ENCODE measurements around the gene GRIA3.
"Not testable (repeated sequence)": the region's sequence is repeated elsewhere in the genome, so short reads cannot be mapped to it uniquely, and the experiment has no call there.

Gene GRIA3

DNA sequence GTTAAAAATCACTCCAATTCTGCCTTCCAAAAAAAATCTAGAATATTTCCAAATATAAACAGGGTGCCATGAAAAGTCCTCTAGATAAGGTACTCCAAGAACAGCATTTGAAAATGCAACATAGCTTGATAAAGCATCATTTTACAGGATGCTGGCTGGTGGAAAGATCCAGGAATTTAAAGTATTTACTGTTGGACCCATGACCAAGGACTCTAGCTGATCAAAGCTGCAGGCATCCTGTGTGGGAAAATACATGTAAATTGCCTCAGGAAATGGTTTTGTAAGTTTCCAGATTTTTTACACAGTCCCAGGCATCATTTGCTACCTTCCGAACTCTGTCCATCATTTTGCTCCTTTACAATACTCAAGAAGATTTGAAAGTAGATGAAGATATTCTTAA lies 164.4 kb downstream of the GRIA3 start:
- TF ChIP-seq, protein P1, sequence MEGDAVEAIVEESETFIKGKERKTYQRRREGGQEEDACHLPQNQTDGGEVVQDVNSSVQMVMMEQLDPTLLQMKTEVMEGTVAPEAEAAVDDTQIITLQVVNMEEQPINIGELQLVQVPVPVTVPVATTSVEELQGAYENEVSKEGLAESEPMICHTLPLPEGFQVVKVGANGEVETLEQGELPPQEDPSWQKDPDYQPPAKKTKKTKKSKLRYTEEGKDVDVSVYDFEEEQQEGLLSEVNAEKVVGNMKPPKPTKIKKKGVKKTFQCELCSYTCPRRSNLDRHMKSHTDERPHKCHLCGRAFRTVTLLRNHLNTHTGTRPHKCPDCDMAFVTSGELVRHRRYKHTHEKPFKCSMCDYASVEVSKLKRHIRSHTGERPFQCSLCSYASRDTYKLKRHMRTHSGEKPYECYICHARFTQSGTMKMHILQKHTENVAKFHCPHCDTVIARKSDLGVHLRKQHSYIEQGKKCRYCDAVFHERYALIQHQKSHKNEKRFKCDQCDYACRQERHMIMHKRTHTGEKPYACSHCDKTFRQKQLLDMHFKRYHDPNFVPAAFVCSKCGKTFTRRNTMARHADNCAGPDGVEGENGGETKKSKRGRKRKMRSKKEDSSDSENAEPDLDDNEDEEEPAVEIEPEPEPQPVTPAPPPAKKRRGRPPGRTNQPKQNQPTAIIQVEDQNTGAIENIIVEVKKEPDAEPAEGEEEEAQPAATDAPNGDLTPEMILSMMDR (IDR thresholded peaks at IDR 0.05; ENCODE audit: low read depth, low read length, missing control alignments) = no peak
- H3K4me3 ChIP-seq (ENCODE audit: low read depth, low read length) = no peak overlapping the region
- DNase-seq (ENCODE audit: low read depth) = no peak

DNA sequence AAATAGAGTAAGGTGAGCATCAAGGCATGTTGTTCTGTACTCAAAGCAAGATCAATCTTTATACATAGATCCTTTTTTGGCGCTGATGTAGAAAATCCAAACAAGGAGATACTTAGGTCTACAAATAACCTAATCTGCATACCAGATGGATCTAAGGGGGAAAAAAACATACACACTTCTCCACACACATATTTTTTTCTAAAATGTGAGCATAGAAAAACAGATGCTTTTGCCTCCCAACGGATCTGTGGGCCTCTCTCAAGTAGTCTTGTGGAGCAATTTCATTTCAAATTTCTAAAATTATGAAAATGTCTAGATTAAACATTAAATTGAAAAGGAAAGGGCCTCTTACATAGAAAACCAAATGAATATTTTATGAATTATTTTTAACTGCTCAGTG lies 166.1 kb downstream of the GRIA3 start:
- TF ChIP-seq, protein P1 (IDR thresholded peaks at IDR 0.05; ENCODE audit: low read depth, low read length, missing control alignments) = no peak
- no peak for DNase-seq (ENCODE audit: low read depth)
- H3K4me3 ChIP-seq (ENCODE audit: low read depth, low read length) = no peak overlapping the region

DNA sequence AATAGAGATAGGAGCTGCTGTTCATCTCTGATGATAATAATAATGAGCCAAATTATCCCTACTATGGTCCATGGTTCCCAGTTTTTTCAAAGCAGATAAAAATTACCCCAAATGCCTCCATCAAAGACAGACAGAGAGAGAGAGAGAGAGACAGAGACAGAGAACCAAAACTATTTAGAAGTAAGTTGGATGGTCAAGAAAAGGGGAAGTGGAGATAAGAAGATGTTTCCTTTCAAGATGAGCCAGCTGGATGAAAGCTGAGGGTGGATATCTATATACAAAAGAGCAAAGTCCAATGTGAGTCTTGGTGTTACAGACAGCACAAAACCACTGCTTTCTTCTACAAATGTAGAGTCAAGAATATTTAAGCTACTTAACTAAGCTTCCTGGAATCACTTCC lies 173.9 kb downstream of the GRIA3 start:
- DNase-seq (ENCODE audit: low read depth) = peak; percentile 18
- no peak overlapping the region for H3K4me3 ChIP-seq (ENCODE audit: low read depth, low read length)
- TF ChIP-seq, protein P1 (IDR thresholded peaks at IDR 0.05; ENCODE audit: low read depth, low read length, missing control alignments) = no peak

DNA sequence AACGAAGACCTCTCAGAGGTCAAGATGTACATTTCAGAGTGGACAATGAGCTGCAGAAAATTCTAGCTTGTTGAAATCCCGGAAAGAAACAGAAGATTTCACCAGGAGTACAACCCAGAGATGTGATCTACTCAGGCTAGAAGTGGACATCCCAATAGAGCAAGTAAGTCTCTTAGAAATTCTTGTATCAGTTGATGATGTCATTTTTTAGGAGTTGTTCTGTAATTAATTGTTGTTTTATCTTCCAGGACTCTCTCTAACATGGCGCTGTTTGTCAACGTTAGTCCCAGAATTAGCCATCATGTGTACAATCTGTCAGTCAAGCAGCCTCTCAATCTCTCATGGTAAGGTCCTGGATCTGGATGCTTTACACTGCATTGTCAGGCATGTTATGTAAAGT lies 174.4 kb downstream of the GRIA3 start:
- no peak for DNase-seq (ENCODE audit: low read depth)
- TF ChIP-seq, protein P1 (IDR thresholded peaks at IDR 0.05; ENCODE audit: low read depth, low read length, missing control alignments) = no peak

DNA sequence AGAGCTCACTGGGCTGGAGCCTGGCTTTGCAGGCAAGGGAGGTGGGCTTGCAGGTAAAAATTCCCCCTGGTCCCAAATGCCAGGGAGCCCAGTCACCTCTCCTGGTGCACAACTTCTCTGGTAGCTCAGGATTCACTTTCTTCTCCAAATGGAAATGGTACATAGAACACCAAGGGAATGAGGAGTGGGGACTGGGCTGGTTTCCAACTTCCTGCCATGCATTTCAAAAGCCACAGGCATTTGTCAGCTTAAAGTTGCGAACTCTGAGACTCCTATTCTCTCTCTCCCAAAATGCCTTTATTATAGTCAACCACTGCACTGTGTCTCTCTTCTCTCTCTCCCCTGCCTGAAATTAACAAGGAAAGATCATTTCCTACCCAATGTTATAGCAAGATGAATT lies 177.3 kb downstream of the GRIA3 start:
- TF ChIP-seq, protein P1 (IDR thresholded peaks at IDR 0.05; ENCODE audit: low read depth, low read length, missing control alignments) = no peak
- H3K4me3 ChIP-seq (ENCODE audit: low read depth, low read length) = no peak overlapping the region
- no peak for DNase-seq (ENCODE audit: low read depth)

More for the DNA sequence above, 174.4 kb downstream of the GRIA3 start:
- no peak overlapping the region for H3K4me3 ChIP-seq (ENCODE audit: low read depth, low read length)

DNA sequence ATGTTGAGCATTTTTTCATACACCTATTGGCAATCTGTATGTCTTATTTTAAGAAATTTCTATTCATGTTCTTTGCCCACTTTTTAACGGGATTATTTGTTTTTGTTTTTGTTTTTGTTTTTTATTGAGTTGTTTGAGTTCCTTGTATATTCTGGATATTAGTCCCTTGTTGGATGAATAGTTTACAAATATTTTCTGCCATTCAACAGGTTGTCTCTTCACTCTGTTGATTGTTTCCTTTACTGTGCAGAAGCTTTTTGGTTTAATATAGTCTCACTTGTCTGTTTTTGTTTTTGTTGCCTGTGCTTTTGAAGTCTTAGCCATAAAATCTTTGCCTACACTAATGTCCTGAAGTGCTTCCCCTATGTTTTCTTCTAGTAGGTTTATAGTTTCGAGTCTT lies 202.1 kb downstream of the GRIA3 start:
- not testable (repeated sequence) for DNase-seq (ENCODE audit: low read depth)

DNA sequence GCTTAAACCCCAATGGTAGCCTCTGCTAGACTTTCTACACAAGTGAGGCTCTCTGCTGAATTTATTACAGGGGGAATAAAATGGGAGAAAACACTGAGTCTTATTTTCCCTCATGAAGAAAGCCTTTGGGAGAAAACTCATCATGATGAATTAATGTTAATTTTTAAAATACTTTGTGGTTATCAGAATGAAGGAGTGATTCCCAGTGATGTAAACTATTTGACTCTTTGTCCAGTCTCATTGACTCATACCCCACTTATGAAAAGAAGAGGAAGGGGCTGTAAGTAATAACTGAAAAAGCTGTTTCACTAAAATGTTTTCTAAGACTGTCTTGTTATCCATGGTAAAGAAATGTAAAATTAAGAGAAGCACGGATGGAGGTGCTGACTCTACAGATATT lies 208.8 kb downstream of the GRIA3 start:
- TF ChIP-seq, protein P1 (IDR thresholded peaks at IDR 0.05; ENCODE audit: low read depth, low read length, missing control alignments) = no peak
- no peak for DNase-seq (ENCODE audit: low read depth)
- no peak overlapping the region for H3K4me3 ChIP-seq (ENCODE audit: low read depth, low read length)

More for the DNA sequence above, 202.1 kb downstream of the GRIA3 start:
- H3K4me3 ChIP-seq (ENCODE audit: low read depth, low read length) = not testable (repeated sequence)

DNA sequence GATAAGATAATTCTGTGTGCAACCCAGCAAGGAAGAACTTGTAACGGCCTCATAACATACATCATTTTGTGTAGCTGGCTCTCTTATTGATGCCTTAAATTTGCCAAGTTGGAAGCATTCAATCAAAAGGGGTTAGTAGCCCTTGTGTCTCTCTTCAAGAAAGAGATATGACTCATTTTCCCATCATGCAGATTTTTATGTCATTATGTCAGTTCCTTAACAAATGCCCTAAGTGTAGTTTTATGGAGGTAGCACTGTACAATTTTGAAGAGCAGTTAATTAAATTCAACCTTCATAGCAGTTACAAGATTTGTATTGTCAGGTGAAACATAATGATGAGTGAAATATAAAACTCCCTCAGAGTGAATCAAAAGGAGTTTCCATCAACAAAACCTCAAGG lies 215.6 kb downstream of the GRIA3 start:
- no peak for DNase-seq (ENCODE audit: low read depth)
- no peak overlapping the region for H3K4me3 ChIP-seq (ENCODE audit: low read depth, low read length)
- TF ChIP-seq, protein P1 (IDR thresholded peaks at IDR 0.05; ENCODE audit: low read depth, low read length, missing control alignments) = no peak

Measured in GM12864 (cell line).